HG03442 (cell line): ENCODE measurements around the gene MGAT4B.

ENCODE experiments used
- ATAC-seq: cut with Tn5 transposase; IDR thresholded peaks from one replicate; pipeline ENCODE4 v1.9.1; 2021; ENCODE audit warnings: mild to moderate bottlenecking, moderate library complexity; ENCODE audit not compliant: unreplicated experiment

Gene MGAT4B

GRCh38 chr5:179773686-179774040 is 33.0 kb downstream of the MGAT4B start:
- ATAC-seq: no peak

GRCh38 chr5:179772351-179772750 is 34.3 kb downstream of the MGAT4B start:
- ATAC-seq: no peak

- ATAC-seq: no peak
Observed at GRCh38 chr5:179771311-179771895, 35.3 kb downstream of the MGAT4B start.

- ATAC-seq: no peak
Observed at GRCh38 chr5:179769796-179770195, 36.9 kb downstream of the MGAT4B start.

GRCh38 chr5:179769271-179769670 is 37.4 kb downstream of the MGAT4B start:
- ATAC-seq: no peak

GRCh38 chr5:179768326-179769085 is 38.2 kb downstream of the MGAT4B start:
- no peak for ATAC-seq

- ATAC-seq: no peak
Observed at GRCh38 chr5:179767496-179768100, 39.1 kb downstream of the MGAT4B start.

GRCh38 chr5:179766726-179767455 is 39.8 kb downstream of the MGAT4B start:
- ATAC-seq: no peak

GRCh38 chr5:179766021-179766725 is 40.5 kb downstream of the MGAT4B start:
- no peak for ATAC-seq

GRCh38 chr5:179765400-179765799 is 41.3 kb downstream of the MGAT4B start:
- ATAC-seq: no peak

GRCh38 chr5:179764056-179764455 is 42.6 kb downstream of the MGAT4B start:
- ATAC-seq: no peak

GRCh38 chr5:179763215-179763945 is 43.3 kb downstream of the MGAT4B start:
- ATAC-seq: peak; percentile 36

GRCh38 chr5:179762781-179763176 is 43.9 kb downstream of the MGAT4B start:
- no peak for ATAC-seq

- peak; percentile 41 for ATAC-seq
Observed at GRCh38 chr5:179762079-179762780, 44.4 kb downstream of the MGAT4B start.

- peak; percentile 56 for ATAC-seq
Observed at GRCh38 chr5:179759581-179760551, 46.8 kb downstream of the MGAT4B start.

- no peak for ATAC-seq
Observed at GRCh38 chr5:179758955-179759354, 47.7 kb downstream of the MGAT4B start.

- no peak for ATAC-seq
Observed at GRCh38 chr5:179755022-179755421, 51.6 kb downstream of the MGAT4B start.

GRCh38 chr5:179753971-179754370 is 52.7 kb downstream of the MGAT4B start:
- no peak for ATAC-seq
